Measurements from ENCODE around the gene KRT74.
"Not testable (repeated sequence)": the region's sequence is repeated elsewhere in the genome, so short reads cannot be mapped to it uniquely, and the experiment has no call there.

Gene KRT74

GRCh38 chr12:52601671-52602070 is 28.0 kb upstream of the KRT74 start:
- no peak for DNase-seq

- no peak for DNase-seq
Measured at GRCh38 chr12:52600941-52601481, 27.4 kb upstream of the KRT74 start, which contains the start of gene KRT72. Gene KRT72, minus strand, starts transcription at chr12:52601463. Its CDS starts 11 bp downstream, at chr12:52601452.

- DNase-seq, result no peak
Measured at GRCh38 chr12:52600475-52600874, 26.8 kb upstream of the KRT74 start.

- DNase-seq, result no peak
Measured at GRCh38 chr12:52600071-52600470, 26.4 kb upstream of the KRT74 start.

GRCh38 chr12:52598966-52599365 is 25.3 kb upstream of the KRT74 start:
- DNase-seq, result no peak

- DNase-seq, result not testable (repeated sequence)
Measured at GRCh38 chr12:52594237-52594636, 20.6 kb upstream of the KRT74 start.

- no peak for DNase-seq
Measured at GRCh38 chr12:52591521-52591920, 17.9 kb upstream of the KRT74 start.

GRCh38 chr12:52590021-52590420 is 16.4 kb upstream of the KRT74 start:
- DNase-seq, result no peak

GRCh38 chr12:52587563-52587962 is 13.9 kb upstream of the KRT74 start:
- no peak for DNase-seq

- no peak for DNase-seq
Measured at GRCh38 chr12:52585946-52586345, 12.3 kb upstream of the KRT74 start.

- DNase-seq, result no peak
Measured at GRCh38 chr12:52585066-52585465, 11.4 kb upstream of the KRT74 start.

GRCh38 chr12:52584156-52584682 is 10.6 kb upstream of the KRT74 start:
- no peak for DNase-seq

- DNase-seq, result peak; percentile 82
Measured at GRCh38 chr12:52582971-52583456, 9.4 kb upstream of the KRT74 start.

- DNase-seq, result no peak
Measured at GRCh38 chr12:52582486-52582885, 8.8 kb upstream of the KRT74 start.

GRCh38 chr12:52581481-52581880 is 7.8 kb upstream of the KRT74 start:
- no peak for DNase-seq

GRCh38 chr12:52581066-52581465 is 7.4 kb upstream of the KRT74 start:
- DNase-seq, result no peak

- no peak for DNase-seq
Measured at GRCh38 chr12:52580496-52580895, 6.9 kb upstream of the KRT74 start.

- DNase-seq, result peak; percentile 13
Measured at GRCh38 chr12:52579468-52580465, 6.1 kb upstream of the KRT74 start.

GRCh38 chr12:52578469-52578868 is 4.8 kb upstream of the KRT74 start:
- DNase-seq, result peak; percentile 83

- no peak for DNase-seq
Measured at GRCh38 chr12:52577316-52577715, 3.7 kb upstream of the KRT74 start.

GRCh38 chr12:52575948-52576347 is 2.3 kb upstream of the KRT74 start:
- no peak for DNase-seq

GRCh38 chr12:52575256-52575655 is 1.6 kb upstream of the KRT74 start:
- DNase-seq, result no peak

GRCh38 chr12:52573306-52573705 is 337 bp downstream of the KRT74 start:
- no peak for DNase-seq

- no peak for DNase-seq
Measured at GRCh38 chr12:52570511-52570910, 3.1 kb downstream of the KRT74 start.
